Measurements from ENCODE around the gene SLC25A40.

GRCh38 chr7:87870471-87870870, 5.7 kb downstream of the SLC25A40 start:
- TF ChIP-seq EZH2 (IDR thresholded peaks at IDR 0.05) (no peak), POLR2AphosphoS5 (IDR thresholded peaks at IDR 0.05; ENCODE audit: borderline replicate concordance, low read depth, low read length) (no peak)
